GM06990 (cell line): ENCODE results near the gene CCDC154.

Experiments
- DNase-seq: peaks from one replicate; pipeline ENCODE4 v3.0.0-alpha.2; 2011; ENCODE audit not compliant: insufficient read length; ENCODE audit errors: extremely low read depth
- H3K27me3 ChIP-seq: replicated peaks from 2 replicates; pipeline ENCODE4 v1.6.0; 2011; ENCODE audit warnings: low read length; ENCODE audit not compliant: control insufficient read depth, insufficient read depth
- H3K36me3 ChIP-seq: 2 replicates; pipeline ENCODE4 v1.5.1; 2011; ENCODE audit warnings: low read length; ENCODE audit not compliant: control insufficient read depth, insufficient read depth
- H3K4me3 ChIP-seq: replicated peaks from 2 replicates; pipeline ENCODE4 v1.5.1; 2011; ENCODE audit warnings: low read depth, mild to moderate bottlenecking, control low read depth, low read length
- TF ChIP-seq, protein P1 (sequence below): IDR thresholded peaks from 2 replicates; pipeline ENCODE4 v1.5.1; 2011; ENCODE audit warnings: low read length, control low read depth, mild to moderate bottlenecking, inconsistent platforms; ENCODE audit not compliant: insufficient read depth, poor library complexity, severe bottlenecking

The CCDC154 gene

DNA sequence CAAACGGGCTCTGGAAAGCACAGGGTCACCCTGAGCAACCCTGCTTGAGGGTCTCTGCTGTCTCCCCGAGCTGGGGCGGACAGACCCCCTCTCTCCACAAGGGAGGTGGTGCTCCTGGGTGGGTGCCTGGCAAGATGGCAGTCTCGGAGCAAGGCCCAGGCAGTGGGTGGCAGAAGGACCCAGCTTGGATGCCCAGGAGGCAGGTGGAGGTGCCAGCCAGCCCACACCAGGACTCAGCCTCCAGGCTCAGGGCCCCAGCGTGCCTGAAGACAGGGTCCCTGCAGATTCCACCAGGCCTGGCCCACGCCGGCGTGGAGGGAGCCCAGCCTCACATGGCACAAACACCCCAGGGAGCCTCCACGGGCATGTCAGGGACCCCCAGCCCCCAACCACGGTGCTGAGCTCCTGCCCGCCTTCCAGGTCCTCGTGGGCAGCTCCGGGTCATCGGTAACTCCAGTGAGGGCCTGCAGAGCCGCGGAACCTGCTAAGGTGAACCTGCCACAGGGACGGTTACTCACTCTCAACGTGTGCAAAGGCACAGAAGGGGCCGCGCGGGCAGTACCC, 50.7 kb downstream of the CCDC154 start:
- H3K4me3 ChIP-seq: no peak overlapping the region
- TF ChIP-seq, protein P1, sequence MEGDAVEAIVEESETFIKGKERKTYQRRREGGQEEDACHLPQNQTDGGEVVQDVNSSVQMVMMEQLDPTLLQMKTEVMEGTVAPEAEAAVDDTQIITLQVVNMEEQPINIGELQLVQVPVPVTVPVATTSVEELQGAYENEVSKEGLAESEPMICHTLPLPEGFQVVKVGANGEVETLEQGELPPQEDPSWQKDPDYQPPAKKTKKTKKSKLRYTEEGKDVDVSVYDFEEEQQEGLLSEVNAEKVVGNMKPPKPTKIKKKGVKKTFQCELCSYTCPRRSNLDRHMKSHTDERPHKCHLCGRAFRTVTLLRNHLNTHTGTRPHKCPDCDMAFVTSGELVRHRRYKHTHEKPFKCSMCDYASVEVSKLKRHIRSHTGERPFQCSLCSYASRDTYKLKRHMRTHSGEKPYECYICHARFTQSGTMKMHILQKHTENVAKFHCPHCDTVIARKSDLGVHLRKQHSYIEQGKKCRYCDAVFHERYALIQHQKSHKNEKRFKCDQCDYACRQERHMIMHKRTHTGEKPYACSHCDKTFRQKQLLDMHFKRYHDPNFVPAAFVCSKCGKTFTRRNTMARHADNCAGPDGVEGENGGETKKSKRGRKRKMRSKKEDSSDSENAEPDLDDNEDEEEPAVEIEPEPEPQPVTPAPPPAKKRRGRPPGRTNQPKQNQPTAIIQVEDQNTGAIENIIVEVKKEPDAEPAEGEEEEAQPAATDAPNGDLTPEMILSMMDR: no peak
- H3K27me3 ChIP-seq: no peaks in the 10 kb centered on the region
- H3K36me3 ChIP-seq: peaks cover 13% of the 10 kb centered on the region
- DNase-seq: no peak

DNA sequence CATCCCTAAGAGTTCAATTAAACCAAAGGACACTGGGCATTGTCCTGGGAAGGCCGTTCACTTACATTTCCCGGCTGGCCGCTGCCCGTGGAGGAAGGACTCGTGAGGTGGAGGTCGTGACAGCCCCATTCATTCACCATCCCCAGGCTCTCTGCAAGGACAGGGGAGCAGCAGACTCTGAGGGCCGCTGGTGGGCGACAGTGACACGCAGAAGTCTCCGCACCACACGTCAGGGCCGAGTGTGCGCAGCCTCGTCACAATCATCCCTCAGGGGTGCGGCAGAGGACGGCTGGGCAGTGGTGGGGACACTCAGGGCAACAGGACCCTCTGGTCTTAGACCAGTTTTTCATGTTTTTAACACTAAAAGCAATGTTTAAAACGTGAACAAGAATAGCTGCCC, 51.5 kb downstream of the CCDC154 start:
- Histone ChIP-seq H3K4me3 (no peak overlapping the region), H3K36me3 (peaks cover 13% of the 10 kb centered on the region), H3K27me3 (no peaks in the 10 kb centered on the region)
- DNase-seq: no peak
- TF ChIP-seq, protein P1: no peak

DNA sequence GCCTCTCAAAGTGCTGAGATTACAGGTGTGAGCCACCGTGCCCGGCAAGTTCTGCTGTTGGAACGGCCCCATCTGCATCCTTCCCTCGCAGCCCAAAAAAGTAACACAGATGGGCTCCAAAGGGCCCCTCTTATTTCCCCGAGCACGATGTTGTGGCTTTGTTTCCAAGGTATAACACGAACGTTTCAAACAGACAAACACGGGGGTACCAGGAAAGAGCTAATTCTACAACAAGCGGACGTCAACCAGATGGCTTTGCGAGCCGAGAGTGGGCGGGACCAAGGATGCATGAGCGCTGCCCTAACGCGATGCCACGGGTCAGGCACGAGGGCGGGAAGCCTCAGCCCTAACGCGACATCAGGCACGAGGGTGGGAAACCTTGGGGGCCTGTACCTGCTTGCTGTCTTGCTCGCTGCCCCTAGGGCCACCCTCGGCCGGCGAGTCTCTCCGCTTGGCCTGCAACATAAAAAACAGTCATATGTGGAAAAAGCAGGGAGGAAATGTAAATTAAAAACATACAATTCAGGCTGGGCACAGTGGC, 54.0 kb downstream of the CCDC154 start:
- H3K36me3 ChIP-seq: peaks cover 15% of the 10 kb centered on the region
- TF ChIP-seq, protein P1: no peak
- no peak for DNase-seq
- no peaks in the 10 kb centered on the region for H3K27me3 ChIP-seq
- no peak overlapping the region for H3K4me3 ChIP-seq

DNA sequence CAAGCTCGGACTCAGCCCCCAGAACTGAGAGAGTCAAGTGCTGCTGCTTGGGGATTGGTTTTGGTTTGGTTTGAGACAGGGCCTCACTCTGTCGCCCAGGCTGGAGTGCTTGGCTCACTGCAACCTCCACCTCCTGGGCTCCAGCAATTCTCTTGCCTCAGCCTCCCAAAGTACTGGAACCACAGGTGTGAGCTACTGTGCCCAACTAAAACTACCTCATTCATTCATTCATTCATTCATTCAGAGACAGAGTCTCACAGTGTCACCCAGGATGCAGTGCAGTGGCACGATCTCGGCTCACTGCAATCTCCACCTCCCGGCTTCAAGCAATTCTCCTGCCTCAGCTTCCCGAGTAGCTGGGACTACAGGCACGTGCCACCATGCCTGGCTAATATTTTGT, 54.6 kb downstream of the CCDC154 start:
- H3K36me3 ChIP-seq: peaks cover 15% of the 10 kb centered on the region
- H3K4me3 ChIP-seq: no peak overlapping the region
- DNase-seq: no peak
- TF ChIP-seq, protein P1: no peak
- H3K27me3 ChIP-seq: no peaks in the 10 kb centered on the region

DNA sequence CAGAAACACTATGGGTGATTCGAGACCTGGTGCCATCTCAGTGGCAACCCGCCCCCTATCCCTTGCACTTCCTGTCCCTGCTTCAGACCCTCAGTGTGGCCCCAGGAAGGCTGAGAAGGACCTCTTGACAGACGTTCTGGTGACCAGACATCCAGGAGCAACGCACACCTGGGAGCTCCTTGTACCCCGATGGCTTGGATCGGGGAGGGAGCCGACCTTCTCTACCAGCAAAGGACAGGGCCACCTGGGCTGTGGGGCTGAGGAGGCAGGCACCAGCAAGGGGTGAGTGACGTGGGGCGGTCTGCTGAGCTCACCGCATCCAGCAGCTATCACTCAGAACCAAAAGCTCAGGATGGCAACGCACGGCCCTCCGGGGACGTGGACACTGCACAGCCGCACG, 57.0 kb downstream of the CCDC154 start:
- peaks cover 13% of the 10 kb centered on the region for H3K36me3 ChIP-seq
- H3K4me3 ChIP-seq: no peak overlapping the region
- DNase-seq: no peak
- no peaks in the 10 kb centered on the region for H3K27me3 ChIP-seq
- TF ChIP-seq, protein P1: no peak

DNA sequence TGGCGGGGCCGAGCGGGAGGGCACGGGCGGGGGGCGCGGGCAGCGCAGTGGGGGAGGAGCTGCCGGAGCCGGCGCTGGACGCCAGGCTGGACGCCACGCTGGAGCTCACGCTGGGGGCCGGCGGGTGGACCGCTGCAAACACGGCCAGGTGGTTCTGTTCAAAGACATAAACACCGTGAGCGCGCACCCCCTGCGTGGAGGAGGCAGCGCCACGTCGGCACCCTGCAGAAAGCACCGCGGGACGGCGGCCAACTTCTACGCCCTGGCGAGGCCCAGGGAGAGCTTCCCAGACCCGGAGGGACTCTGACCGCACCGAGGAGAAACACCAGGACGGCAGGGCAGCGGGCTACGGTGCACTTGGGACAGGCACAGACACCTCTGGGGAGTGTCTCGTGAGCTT, 59.1 kb downstream of the CCDC154 start:
- TF ChIP-seq, protein P1: no peak
- Histone ChIP-seq H3K27me3 (no peaks in the 10 kb centered on the region), H3K4me3 (no peak overlapping the region), H3K36me3 (peaks cover 10% of the 10 kb centered on the region)
- no peak for DNase-seq
